HepG2 (cell line): ENCODE measurements around the gene CFAP97D1. TPM values are rescaled to one million over a fixed set of nuclear protein-coding genes. Genes with fewer than 3 reads are reported as not detected.

Experiments
- EZH2 ChIP-seq: conservative IDR thresholded peaks from 2 replicates; pipeline ENCODE4 v1.6.1; 2012; ENCODE audit warnings: mild to moderate bottlenecking, low read depth, low read length, moderate library complexity
- GABPB1 ChIP-seq: IDR thresholded peaks from 2 replicates; pipeline ENCODE4 v1.6.1; 2016; ENCODE audit warnings: mild to moderate bottlenecking, missing genetic modification reagents, moderate library complexity, missing compliant biosample characterization
- HDAC2 ChIP-seq: sonication (generic); formaldehyde crosslinking; IDR thresholded peaks from 2 replicates; pipeline ENCODE4 v1.4.0; 2020; ENCODE audit warnings: missing genetic modification reagents
- HIVEP1 ChIP-seq: sonication (generic); formaldehyde crosslinking; IDR thresholded peaks from 2 replicates; pipeline ENCODE4 v1.4.0; 2020; ENCODE audit warnings: mild to moderate bottlenecking, missing genetic modification reagents
- KDM1A ChIP-seq: IDR thresholded peaks from 2 replicates; pipeline ENCODE4 v1.6.1; 2016; ENCODE audit warnings: missing compliant biosample characterization
- LCORL ChIP-seq, 2 experiments: fragments of 450-650 bp in 1 of 2; sonication (generic) in 1 of 2; formaldehyde crosslinking in 1 of 2; IDR thresholded peaks; 2 replicates each; pipeline versions ENCODE4 v1.5.0 to v1.6.1; 2017 to 2020; ENCODE audit warnings: antibody characterized with exemption in 1 of 2, missing genetic modification reagents in 1 of 2
- MED1 ChIP-seq: sonication (generic); formaldehyde crosslinking; IDR thresholded peaks from 2 replicates; pipeline ENCODE4 v1.4.0; 2020; ENCODE audit warnings: missing genetic modification reagents
- PAF1 ChIP-seq: IDR thresholded peaks from 2 replicates; pipeline ENCODE4 v1.6.1; 2016; ENCODE audit warnings: missing genetic modification reagents, missing compliant biosample characterization
- PCBP2 ChIP-seq: fragments of 200-400 bp; formaldehyde crosslinking; optimal IDR thresholded peaks from 2 replicates; pipeline ENCODE3; 2018; ENCODE audit warnings: low read length, low read depth; ENCODE audit not compliant: poor library complexity, severe bottlenecking
- POLR2AphosphoS5 ChIP-seq: IDR thresholded peaks from 2 replicates; pipeline ENCODE4 v1.6.1; 2012; ENCODE audit warnings: low read depth, low read length
- RBM22 ChIP-seq: fragments of 200-400 bp; formaldehyde crosslinking; optimal IDR thresholded peaks from 2 replicates; pipeline ENCODE3; 2017; ENCODE audit warnings: mild to moderate bottlenecking, low read length, moderate library complexity
- RNF219 ChIP-seq: sonication (generic); formaldehyde crosslinking; IDR thresholded peaks from 2 replicates; pipeline ENCODE4 v1.5.0; 2020; ENCODE audit warnings: mild to moderate bottlenecking, missing genetic modification reagents
- SALL2 ChIP-seq: sonication (generic); formaldehyde crosslinking; IDR thresholded peaks from 2 replicates; pipeline ENCODE4 v1.8.1; 2023; ENCODE audit warnings: mild to moderate bottlenecking, missing genetic modification reagents, inconsistent platforms
- SOX6 ChIP-seq, 2 experiments: fragments of 450-650 bp in 1 of 2; sonication (generic) in 1 of 2; formaldehyde crosslinking in 1 of 2; IDR thresholded peaks; 2 replicates each; pipeline versions ENCODE4 v1.4.0 to v1.6.1; 2017 to 2020; ENCODE audit warnings: antibody characterized with exemption in 1 of 2, mild to moderate bottlenecking in 1 of 2, missing genetic modification reagents in 1 of 2
- SP5 ChIP-seq: IDR thresholded peaks from 2 replicates; pipeline ENCODE4 v1.6.1; 2016; ENCODE audit warnings: low read depth, borderline replicate concordance
- STAG1 ChIP-seq: sonication (generic); formaldehyde crosslinking; IDR thresholded peaks from 2 replicates; pipeline ENCODE4 v1.4.0; 2020; ENCODE audit warnings: missing genetic modification reagents
- TGIF2 ChIP-seq: IDR thresholded peaks from 2 replicates; pipeline ENCODE4 v1.6.1; 2016; ENCODE audit warnings: control low read depth, missing compliant biosample characterization
- TSC22D2 ChIP-seq: sonication (generic); formaldehyde crosslinking; IDR thresholded peaks from 2 replicates; pipeline ENCODE4 v1.5.1; 2020; ENCODE audit warnings: missing genetic modification reagents, mild to moderate bottlenecking, borderline replicate concordance
- YEATS2 ChIP-seq: sonication (generic); formaldehyde crosslinking; IDR thresholded peaks from 2 replicates; pipeline ENCODE4 v1.4.0; 2020; ENCODE audit warnings: missing genetic modification reagents, borderline replicate concordance
- ZNF280B ChIP-seq: sonication (generic); formaldehyde crosslinking; IDR thresholded peaks from 2 replicates; pipeline ENCODE4 v1.5.0; 2020; ENCODE audit warnings: missing genetic modification reagents, mild to moderate bottlenecking, borderline replicate concordance
- ZNF431 ChIP-seq: sonication (generic); formaldehyde crosslinking; IDR thresholded peaks from 2 replicates; pipeline ENCODE4 v1.9.0; 2022; ENCODE audit warnings: missing genetic modification reagents, low read depth, mild to moderate bottlenecking, borderline replicate concordance
- ZNF615 ChIP-seq: sonication (generic); formaldehyde crosslinking; IDR thresholded peaks from 2 replicates; pipeline ENCODE4 v1.5.0; 2020; ENCODE audit warnings: mild to moderate bottlenecking, missing genetic modification reagents, borderline replicate concordance
- ZNF749 ChIP-seq: sonication (generic); formaldehyde crosslinking; IDR thresholded peaks from 2 replicates; pipeline ENCODE4 v1.8.0; 2022; ENCODE audit warnings: mild to moderate bottlenecking, missing genetic modification reagents, moderate library complexity, borderline replicate concordance
- polyA plus RNA-seq, 8 experiments: library from polyadenylated mRNA; depleted of rRNA in 3 of 8; stranded (reverse) in 7 of 8; unstranded in 1 of 8; fragments of >200 nt; fragmentation: Illumina TruSeq in 4 of 8; extraction: Trizol in 4 of 8; gene quantifications; 2 replicates each; pipeline versions ENCODE4 v1.2.1 to v1.2.3, GENCODE V29; 2011 to 2016; ENCODE audit warnings: low read depth in 4 of 8, missing spikeins in 1 of 8, mixed read lengths in 1 of 8; ENCODE audit not compliant: insufficient read depth in 1 of 8
- total RNA-seq, 5 experiments: library from RNA; depleted of rRNA; stranded (reverse); fragments of >200 nt; fragmentation: Illumina TruSeq; extraction: Trizol; gene quantifications; 2 replicates each; pipeline ENCODE4 v1.2.3, GENCODE V29; 2016; ENCODE audit warnings: low read depth in 1 of 5

The CFAP97D1 gene
- total and polyA plus RNA-seq, 2 of the 13 experiments (the other 11 are each of a cell fraction or from before 2014, with no cell fraction given) = 0.02 TPM; not detected in 1

DNA sequence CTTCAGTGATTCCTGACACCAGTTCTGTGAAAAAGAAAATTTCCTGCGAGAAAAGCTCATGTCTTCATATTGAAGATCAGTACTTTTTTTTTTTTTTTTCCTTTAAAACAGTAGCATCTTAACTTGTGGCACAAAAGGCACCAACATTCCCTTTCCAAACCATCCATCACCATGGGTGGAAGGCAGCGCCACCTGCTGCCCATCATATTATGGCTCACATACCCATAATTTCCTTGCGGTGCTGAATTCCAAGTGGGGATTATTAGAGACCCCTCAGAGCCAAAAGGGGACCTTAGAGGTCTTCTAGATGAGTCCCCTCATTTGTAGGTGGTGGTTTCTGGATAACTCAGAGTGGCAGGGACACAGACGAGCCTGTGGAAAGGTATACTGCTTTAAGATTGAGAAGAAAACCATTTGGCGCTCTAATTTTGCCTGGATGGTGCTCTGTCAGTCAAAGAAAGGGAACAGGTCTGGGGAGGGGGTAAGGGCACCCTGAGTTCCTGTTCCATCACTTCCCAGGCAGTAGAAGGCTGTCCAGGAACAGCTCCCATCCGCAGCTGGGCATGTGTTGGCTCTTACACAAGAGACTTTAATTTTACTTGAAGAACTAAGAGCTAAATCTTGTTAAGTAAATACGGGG is 13.7 kb upstream of the CFAP97D1 start (continued):
- no peak for TF ChIP-seq YEATS2 (CRISPR knock-in tag)
- TF ChIP-seq PCBP2 = peak; percentile 18
- no peak for TF ChIP-seq TGIF2 (CRISPR knock-in tag)
- TF ChIP-seq RNF219 (CRISPR knock-in tag) = no peak
- no peak for TF ChIP-seq EZH2
- TF ChIP-seq ZNF431 (CRISPR knock-in tag) = no peak
- TF ChIP-seq ZNF749 = no peak
- no peak for TF ChIP-seq SOX6 (IDR thresholded peaks at IDR 0.05)
- no peak for TF ChIP-seq SOX6 (CRISPR knock-in tag; IDR thresholded peaks at IDR 0.05)
- TF ChIP-seq STAG1 = peak; percentile 53
- peak; percentile 67; the same call in 1 of the 2 replicates for TF ChIP-seq KDM1A
- peak; percentile 86 for TF ChIP-seq RBM22
- TF ChIP-seq PAF1 (CRISPR knock-in tag) = no peak
- no peak for TF ChIP-seq LCORL (IDR thresholded peaks at IDR 0.05)
- no peak for TF ChIP-seq LCORL (CRISPR knock-in tag; IDR thresholded peaks at IDR 0.05)
- TF ChIP-seq POLR2AphosphoS5 = 0 out of 2 replicates have a peak, but pooled peaks have one; percentile 7
- no peak for TF ChIP-seq ZNF615 (CRISPR knock-in tag)
- TF ChIP-seq ZNF280B (CRISPR knock-in tag) = no peak
- no peak for TF ChIP-seq MED1 (CRISPR knock-in tag)
- TF ChIP-seq HIVEP1 (CRISPR knock-in tag) = no peak
- TF ChIP-seq HDAC2 (CRISPR knock-in tag) = no peak
- TF ChIP-seq SALL2 = no peak
- TF ChIP-seq TSC22D2 (CRISPR knock-in tag) = 0 out of 2 replicates have a peak, but pooled peaks have one; percentile 27
- no peak for TF ChIP-seq GABPB1 (CRISPR knock-in tag)
- peak; percentile 12; the same call in 1 of the 2 replicates for TF ChIP-seq SP5 (CRISPR knock-in tag)
